Chondrocyte (in vitro differentiated cells): Measurements from ENCODE around the gene TMEM163. TPM values are rescaled to one million over a fixed set of nuclear protein-coding genes. Genes with fewer than 3 reads are reported as not detected.

Source experiments
- DNase-seq: peaks from one replicate; pipeline ENCODE4 v3.0.0; 2021; ENCODE audit warnings: mixed read lengths, low spot score
- H3K27ac Mint-ChIP-seq: one replicate; pipeline ENCODE4 v1.8.0; 2021; ENCODE audit warnings: mild to moderate bottlenecking, moderate library complexity, mixed read lengths; ENCODE audit not compliant: unreplicated experiment
- H3K27me3 Mint-ChIP-seq: 2 replicates; pipeline ENCODE4 v1.8.0; 2021; ENCODE audit warnings: low read depth, mixed read lengths
- H3K36me3 Mint-ChIP-seq: 2 replicates; pipeline ENCODE4 v1.8.0; 2021; ENCODE audit warnings: low read depth, mixed read lengths
- H3K4me1 Mint-ChIP-seq: 2 replicates; pipeline ENCODE4 v1.8.0; 2021; ENCODE audit warnings: low read depth, mild to moderate bottlenecking, mixed read lengths
- H3K4me3 Mint-ChIP-seq: one replicate; pipeline ENCODE4 v1.8.0; 2021; ENCODE audit warnings: mild to moderate bottlenecking, moderate library complexity, mixed read lengths; ENCODE audit not compliant: unreplicated experiment
- H3K9me3 Mint-ChIP-seq: 2 replicates; pipeline ENCODE4 v1.8.0; 2021; ENCODE audit warnings: low read depth, mixed read lengths
- total RNA-seq: library from RNA; stranded (reverse); gene quantifications from 3 replicates; pipeline ENCODE4 v1.2.1, GENCODE V29; 2021
- TF ChIP-seq, protein P1 (sequence below): fragments of 200-600 bp; sonication (generic); IDR thresholded peaks from 2 replicates; pipeline ENCODE4 v1.5.0; 2021; ENCODE audit warnings: antibody characterized with exemption, mild to moderate bottlenecking, moderate library complexity

Gene TMEM163
- total RNA-seq, 1 donor from 2014 or later: 0.07 TPM

DNA sequence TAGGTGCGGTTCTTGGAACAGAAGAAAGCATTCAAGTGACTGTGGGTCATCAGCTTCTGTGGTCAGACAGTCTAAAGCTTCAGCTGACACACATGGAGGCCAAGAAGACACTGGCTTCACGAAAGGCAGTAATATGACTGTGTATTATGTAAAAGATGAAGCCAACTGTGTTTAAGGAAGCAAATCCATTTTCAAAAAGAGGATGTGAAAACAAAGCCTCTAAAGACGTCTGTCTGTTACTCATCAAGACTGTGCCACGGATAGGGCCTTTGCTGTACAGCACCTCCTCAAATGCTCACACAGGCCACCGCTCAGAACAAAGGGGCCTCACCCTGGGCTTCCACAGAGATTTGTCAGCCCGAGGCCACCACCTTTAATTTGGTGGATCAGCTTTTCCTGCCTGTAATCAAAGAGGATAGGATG, 21.1 kb upstream of the TMEM163 start:
- H3K4me1 Mint-ChIP-seq: peaks cover 31% of the 10 kb centered on the region
- TF ChIP-seq, protein P1, sequence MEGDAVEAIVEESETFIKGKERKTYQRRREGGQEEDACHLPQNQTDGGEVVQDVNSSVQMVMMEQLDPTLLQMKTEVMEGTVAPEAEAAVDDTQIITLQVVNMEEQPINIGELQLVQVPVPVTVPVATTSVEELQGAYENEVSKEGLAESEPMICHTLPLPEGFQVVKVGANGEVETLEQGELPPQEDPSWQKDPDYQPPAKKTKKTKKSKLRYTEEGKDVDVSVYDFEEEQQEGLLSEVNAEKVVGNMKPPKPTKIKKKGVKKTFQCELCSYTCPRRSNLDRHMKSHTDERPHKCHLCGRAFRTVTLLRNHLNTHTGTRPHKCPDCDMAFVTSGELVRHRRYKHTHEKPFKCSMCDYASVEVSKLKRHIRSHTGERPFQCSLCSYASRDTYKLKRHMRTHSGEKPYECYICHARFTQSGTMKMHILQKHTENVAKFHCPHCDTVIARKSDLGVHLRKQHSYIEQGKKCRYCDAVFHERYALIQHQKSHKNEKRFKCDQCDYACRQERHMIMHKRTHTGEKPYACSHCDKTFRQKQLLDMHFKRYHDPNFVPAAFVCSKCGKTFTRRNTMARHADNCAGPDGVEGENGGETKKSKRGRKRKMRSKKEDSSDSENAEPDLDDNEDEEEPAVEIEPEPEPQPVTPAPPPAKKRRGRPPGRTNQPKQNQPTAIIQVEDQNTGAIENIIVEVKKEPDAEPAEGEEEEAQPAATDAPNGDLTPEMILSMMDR: no peak
- peaks cover 10% of the 10 kb centered on the region for H3K27me3 Mint-ChIP-seq
- no peak for DNase-seq
- H3K4me3 Mint-ChIP-seq: no peak overlapping the region
- H3K27ac Mint-ChIP-seq: no peak overlapping the region
- peaks cover 4% of the 10 kb centered on the region for H3K9me3 Mint-ChIP-seq
- peaks cover 2% of the 10 kb centered on the region for H3K36me3 Mint-ChIP-seq

DNA sequence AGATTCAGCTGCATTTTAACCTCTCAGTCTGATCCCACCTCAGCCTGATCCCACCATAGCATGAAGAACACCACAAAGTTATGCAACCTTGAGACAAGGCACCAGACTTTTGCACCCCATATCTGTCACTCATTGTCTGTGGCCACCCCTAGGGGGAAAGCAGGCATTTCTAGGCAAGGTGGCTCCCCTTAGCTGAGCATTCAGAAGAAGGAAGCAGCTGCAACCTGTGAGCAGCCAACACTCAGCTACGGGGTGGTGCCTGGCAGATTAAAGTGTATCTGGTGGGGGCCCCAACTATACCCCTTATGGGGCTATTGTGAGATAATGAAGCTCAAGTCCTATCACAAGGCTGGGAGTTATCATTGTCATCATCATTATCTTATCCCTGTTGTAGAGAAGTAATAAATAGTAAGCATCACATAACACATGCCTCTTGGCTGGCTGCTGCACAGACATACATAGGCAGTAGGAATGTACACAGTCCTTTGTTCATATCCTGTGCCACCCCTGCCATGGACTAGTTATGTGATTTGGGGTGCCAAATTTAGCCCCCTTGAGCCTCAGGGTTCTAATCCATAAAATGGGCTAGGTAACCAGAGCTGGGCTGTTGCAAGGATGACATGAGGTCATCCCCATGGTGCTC, 20.6 kb upstream of the TMEM163 start:
- Mint-ChIP-seq H3K4me1 (peaks cover 31% of the 10 kb centered on the region), H3K27me3 (peaks cover 8% of the 10 kb centered on the region), H3K27ac (no peak overlapping the region), H3K9me3 (peaks cover 4% of the 10 kb centered on the region), H3K4me3 (no peak overlapping the region), H3K36me3 (peaks cover 2% of the 10 kb centered on the region)
- DNase-seq: no peak
- TF ChIP-seq, protein P1: no peak

DNA sequence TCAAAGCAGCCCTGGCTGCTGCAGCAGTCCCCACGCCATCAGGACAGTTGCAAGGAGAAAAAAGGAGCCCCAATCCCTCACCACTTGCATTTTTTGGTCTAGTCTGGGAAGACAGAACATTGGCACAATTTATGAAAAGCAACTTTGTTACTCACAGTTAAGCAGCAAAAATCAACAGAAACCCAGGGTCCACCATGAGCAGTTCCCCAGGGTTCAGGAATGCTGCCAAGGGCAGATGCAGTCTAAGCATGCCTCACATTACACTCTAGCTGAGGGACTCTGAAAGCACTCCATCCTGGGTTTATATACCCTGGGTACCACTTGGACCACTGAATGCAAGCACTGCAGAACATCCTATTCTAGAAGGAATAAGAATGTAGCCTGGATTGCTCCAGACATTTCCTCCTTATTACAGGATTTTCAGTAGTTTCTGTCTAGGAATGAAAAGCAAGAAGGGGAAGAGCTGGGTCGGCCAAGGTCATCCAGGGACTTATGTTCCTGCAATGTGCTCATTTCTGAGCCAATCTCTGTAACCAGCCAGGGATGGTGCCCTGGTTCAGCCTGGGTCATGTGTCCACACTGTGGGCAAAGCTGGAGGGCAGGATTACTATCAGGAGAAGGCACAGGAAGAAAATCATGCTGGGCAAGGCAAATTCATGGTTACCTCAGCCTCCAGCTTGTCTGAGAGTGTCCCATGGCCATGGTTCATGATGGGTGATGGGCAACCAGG, 19.5 kb upstream of the TMEM163 start:
- Mint-ChIP-seq H3K4me3 (no peak overlapping the region), H3K27ac (no peak overlapping the region), H3K27me3 (peaks cover 4% of the 10 kb centered on the region), H3K36me3 (peaks cover 2% of the 10 kb centered on the region), H3K4me1 (peaks cover 31% of the 10 kb centered on the region), H3K9me3 (peaks cover 5% of the 10 kb centered on the region)
- no peak for DNase-seq
- TF ChIP-seq, protein P1: no peak

- Mint-ChIP-seq H3K36me3 (no peaks in the 10 kb centered on the region), H3K27ac (no peak overlapping the region), H3K9me3 (peaks cover 7% of the 10 kb centered on the region), H3K4me1 (peaks cover 31% of the 10 kb centered on the region), H3K27me3 (peaks cover under 1% of the 10 kb centered on the region), H3K4me3 (no peak overlapping the region)
- TF ChIP-seq, protein P1: no peak
- no peak for DNase-seq
Observed at GRCh38 chr2:134737671-134738070, 18.9 kb upstream of the TMEM163 start.

DNA sequence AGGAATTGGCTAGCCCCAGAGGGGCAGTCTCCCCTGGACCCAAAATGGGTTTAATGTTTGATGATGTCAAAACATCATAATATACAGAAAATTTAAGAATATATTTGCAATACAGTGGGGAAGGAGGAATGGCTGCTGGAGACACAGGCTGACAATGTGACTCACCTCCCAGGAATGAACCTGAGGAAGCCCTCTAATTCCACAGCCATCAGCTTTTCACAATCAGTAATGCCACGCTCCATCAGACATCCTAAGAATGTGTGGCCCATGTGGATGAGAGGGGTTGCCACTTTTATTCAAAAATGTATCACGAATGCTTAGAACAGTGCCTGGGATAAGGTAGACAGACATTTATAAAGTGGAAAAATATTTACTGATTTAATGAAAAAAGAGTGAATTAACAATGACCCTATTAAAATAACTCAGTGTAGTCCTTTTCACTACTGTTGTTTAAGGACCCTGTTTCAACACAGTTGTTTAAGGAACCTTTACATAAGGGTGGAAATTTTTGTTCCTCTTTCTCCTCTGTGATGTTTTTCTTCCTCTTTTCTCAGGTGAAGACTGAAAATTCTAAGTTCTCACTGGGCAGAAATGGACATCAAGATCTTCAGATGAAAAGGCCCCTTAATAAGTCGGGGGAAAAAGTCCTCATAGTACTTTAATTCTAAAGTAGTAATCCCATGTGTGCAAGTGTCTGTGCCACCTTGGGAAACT, 17.5 kb upstream of the TMEM163 start:
- TF ChIP-seq, protein P1: no peak
- no peak overlapping the region for H3K4me3 Mint-ChIP-seq
- no peaks in the 10 kb centered on the region for H3K36me3 Mint-ChIP-seq
- H3K27ac Mint-ChIP-seq: no peak overlapping the region
- H3K27me3 Mint-ChIP-seq: peaks cover 2% of the 10 kb centered on the region
- peaks cover 31% of the 10 kb centered on the region for H3K4me1 Mint-ChIP-seq
- no peak for DNase-seq
- peaks cover 13% of the 10 kb centered on the region for H3K9me3 Mint-ChIP-seq
